RWPE1 (cell line): ENCODE data around the gene LAMP5.

Experiments
- CTCF ChIA-PET: fragments of 350-600 bp; sonication (Branson Sonifier 250); formaldehyde crosslinking; extraction: SDS; loops from one replicate; lab custom pipeline; 2021; lab: Yijun Ruan, JAX
- POLR2A ChIA-PET: fragments of 400-600 bp; formaldehyde crosslinking; extraction: SDS; loops from one replicate; lab custom pipeline; 2020; ENCODE audit warnings: antibody characterized with exemption; ENCODE audit not compliant: low non-redundant PET; lab: Yijun Ruan, JAX
- DNase-seq: peaks from one replicate; pipeline ENCODE4 v3.0.0; 2012; ENCODE audit warnings: low spot score
- H3K27ac ChIP-seq: fragments of 450-650 bp; 2 replicates; pipeline ENCODE4 v1.5.1; 2017
- TF ChIP-seq, protein P1 (sequence below): fragments of 450-650 bp; conservative IDR thresholded peaks from 2 replicates; pipeline ENCODE4 v1.5.1; 2017; ENCODE audit warnings: low read depth, mild to moderate bottlenecking

LAMP5 gene

GRCh38 chr20:9573335-9574151 lies 59.2 kb downstream of the LAMP5 start:
- POLR2A ChIA-PET = no interaction called here
- TF ChIP-seq, protein P1, sequence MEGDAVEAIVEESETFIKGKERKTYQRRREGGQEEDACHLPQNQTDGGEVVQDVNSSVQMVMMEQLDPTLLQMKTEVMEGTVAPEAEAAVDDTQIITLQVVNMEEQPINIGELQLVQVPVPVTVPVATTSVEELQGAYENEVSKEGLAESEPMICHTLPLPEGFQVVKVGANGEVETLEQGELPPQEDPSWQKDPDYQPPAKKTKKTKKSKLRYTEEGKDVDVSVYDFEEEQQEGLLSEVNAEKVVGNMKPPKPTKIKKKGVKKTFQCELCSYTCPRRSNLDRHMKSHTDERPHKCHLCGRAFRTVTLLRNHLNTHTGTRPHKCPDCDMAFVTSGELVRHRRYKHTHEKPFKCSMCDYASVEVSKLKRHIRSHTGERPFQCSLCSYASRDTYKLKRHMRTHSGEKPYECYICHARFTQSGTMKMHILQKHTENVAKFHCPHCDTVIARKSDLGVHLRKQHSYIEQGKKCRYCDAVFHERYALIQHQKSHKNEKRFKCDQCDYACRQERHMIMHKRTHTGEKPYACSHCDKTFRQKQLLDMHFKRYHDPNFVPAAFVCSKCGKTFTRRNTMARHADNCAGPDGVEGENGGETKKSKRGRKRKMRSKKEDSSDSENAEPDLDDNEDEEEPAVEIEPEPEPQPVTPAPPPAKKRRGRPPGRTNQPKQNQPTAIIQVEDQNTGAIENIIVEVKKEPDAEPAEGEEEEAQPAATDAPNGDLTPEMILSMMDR = no peak
- H3K27ac ChIP-seq = no peak overlapping the region
- CTCF ChIA-PET = interaction anchor here (0.7 to 0.8 kb wide), 2 partner anchors 85 to 711 kb away, joined by 3 read pairs; no protein-coding TSS in a partner anchor
- DNase-seq = no peak

DNA sequence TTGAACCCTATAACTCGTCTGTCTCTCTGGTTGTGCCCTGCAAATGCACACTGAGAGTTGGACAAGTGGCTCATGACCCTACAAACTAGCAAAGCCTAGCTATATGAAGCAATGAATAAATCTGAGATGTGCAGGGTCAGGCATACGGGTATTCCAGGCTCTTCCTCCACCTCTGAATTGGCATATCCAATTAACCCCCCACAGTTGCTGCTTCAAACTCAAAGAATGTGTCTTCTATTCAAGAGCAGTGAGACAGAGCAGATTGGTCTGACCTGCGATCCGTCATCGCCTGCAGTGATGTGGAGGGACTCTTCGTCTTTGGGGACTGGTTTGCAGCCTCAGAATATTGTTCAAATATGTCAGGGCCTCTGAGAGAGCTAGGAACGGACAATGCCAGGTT lies 59.8 kb downstream of the LAMP5 start:
- TF ChIP-seq, protein P1 = no peak
- ChIA-PET POLR2A (no interaction called here), CTCF (no interaction called here)
- no peak overlapping the region for H3K27ac ChIP-seq
- DNase-seq = no peak

GRCh38 chr20:9574776-9575175 lies 60.4 kb downstream of the LAMP5 start:
- no peak for DNase-seq
- TF ChIP-seq, protein P1 = no peak
- ChIA-PET POLR2A (no interaction called here), CTCF (no interaction called here)
- no peak overlapping the region for H3K27ac ChIP-seq

DNA sequence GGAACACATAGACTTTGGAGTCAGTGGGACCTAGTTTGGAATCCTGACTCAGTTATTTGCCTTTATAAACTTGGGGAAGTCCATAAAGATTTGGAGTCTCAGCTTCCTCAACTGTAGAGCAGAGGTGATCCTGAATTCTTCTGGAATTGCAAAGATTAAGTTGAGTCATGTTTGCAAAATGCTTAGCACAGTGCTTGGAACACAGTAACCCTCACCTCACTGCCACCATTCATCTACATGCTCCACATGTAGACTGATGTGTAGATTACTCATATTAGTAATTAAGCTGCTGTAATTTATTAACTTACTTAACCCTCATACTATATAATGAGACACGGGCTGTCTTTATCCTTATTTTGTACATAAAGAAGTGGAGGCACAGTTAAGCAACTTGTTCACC lies 61.4 kb downstream of the LAMP5 start:
- POLR2A ChIA-PET = no interaction called here
- H3K27ac ChIP-seq = no peak overlapping the region
- DNase-seq = no peak
- CTCF ChIA-PET = no interaction called here
- TF ChIP-seq, protein P1 = no peak

- TF ChIP-seq, protein P1 = no peak
- ChIA-PET POLR2A (no interaction called here), CTCF (no interaction called here)
- no peak for DNase-seq
- no peak overlapping the region for H3K27ac ChIP-seq
These were observed 62.3 kb downstream of the LAMP5 start for GRCh38 chr20:9576695-9577094.

DNA sequence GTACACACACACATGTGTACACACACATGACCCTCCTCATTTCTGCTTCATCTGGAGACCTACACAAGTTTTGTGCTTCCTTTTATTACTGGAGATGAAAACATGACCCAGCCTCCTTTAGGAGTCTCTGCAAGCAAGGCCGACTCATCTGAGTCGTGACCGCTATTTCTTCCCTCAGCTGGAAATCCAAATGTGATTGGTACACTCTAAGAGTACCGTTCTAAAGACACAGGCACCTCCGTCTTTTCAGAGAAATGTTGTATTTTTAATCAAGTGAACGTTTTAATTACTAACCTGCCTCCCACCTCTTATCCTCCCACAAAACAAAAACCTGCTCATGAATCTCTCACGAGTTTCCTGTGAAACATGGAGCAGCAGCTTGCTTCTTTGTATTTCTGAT lies 63.0 kb downstream of the LAMP5 start:
- CTCF ChIA-PET = interaction anchor here (0.6 kb wide), 1 partner anchor 1128 kb away, joined by 3 read pairs; no protein-coding TSS in a partner anchor
- H3K27ac ChIP-seq = no peak overlapping the region
- TF ChIP-seq, protein P1 = no peak
- DNase-seq = no peak
- POLR2A ChIA-PET = no interaction called here
